ENCODE data around the gene ATP8A2.

Gene ATP8A2

DNA sequence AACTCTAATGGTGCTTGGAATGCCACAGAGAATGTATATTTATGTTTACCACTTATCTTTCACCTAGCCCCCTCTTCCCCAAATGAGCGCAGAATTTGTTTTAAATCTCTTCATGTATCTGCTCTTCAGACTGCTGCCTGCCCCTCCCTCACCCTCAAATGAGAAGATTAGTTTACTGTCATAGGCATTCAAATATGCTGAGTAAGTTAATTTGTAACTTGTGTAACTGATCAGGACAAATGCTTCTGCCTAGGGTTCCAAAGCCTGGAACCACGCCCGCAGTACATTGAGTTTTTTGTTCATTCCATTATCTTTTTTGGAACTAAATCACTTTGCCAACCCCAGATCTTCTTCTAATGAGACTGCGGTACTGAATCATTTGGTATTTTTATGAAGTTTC, 74.5 kb downstream of the ATP8A2 start:
- TF ChIP-seq, protein P1, sequence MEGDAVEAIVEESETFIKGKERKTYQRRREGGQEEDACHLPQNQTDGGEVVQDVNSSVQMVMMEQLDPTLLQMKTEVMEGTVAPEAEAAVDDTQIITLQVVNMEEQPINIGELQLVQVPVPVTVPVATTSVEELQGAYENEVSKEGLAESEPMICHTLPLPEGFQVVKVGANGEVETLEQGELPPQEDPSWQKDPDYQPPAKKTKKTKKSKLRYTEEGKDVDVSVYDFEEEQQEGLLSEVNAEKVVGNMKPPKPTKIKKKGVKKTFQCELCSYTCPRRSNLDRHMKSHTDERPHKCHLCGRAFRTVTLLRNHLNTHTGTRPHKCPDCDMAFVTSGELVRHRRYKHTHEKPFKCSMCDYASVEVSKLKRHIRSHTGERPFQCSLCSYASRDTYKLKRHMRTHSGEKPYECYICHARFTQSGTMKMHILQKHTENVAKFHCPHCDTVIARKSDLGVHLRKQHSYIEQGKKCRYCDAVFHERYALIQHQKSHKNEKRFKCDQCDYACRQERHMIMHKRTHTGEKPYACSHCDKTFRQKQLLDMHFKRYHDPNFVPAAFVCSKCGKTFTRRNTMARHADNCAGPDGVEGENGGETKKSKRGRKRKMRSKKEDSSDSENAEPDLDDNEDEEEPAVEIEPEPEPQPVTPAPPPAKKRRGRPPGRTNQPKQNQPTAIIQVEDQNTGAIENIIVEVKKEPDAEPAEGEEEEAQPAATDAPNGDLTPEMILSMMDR (IDR thresholded peaks at IDR 0.05): no peak

DNA sequence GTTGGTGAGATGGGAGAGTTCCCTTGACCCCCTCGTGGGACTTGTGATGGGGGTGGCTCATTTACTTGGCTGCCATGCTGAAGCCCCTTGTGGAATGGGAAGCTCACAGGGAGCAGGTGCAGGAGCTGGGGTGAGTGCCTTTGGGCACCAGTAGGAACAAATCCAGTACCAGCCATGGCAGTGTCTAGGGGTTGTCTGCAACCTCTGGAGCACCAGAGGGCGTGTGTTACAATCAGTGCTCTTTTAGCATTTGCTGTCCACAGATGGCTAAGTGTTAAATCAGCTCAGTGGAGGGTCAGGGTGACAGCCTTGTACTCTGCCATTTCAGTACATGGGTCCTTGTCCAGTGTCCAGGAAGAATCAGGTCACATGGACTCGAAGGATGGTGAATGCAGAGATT, 75.6 kb downstream of the ATP8A2 start:
- TF ChIP-seq, protein P1 (IDR thresholded peaks at IDR 0.05): no peak

DNA sequence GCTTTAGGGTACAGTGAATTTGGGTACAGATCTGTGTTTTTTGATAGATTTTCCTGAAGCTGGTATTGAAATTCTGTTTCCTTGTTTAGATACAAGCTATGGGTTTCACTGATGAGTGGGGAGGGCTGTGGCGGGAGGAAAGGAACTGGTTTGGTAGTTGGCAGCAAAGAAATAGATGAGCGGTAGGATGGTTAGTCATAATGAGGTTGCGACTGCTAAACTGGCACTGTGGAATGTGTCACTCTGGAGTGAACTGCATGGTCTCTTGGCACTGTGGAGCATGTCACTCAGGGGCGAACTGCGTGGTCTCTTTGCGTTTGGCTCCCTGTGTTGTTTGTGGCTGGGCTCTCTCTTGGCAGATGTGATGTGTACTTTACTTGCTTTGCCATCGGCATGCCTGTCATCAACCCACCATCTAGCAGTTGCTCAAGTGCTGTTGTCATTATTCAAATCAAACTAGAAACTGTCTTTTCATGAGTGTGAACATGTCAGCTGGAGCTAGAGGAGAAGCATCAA, 82.1 kb downstream of the ATP8A2 start:
- TF ChIP-seq, protein P1 (IDR thresholded peaks at IDR 0.05): no peak

DNA sequence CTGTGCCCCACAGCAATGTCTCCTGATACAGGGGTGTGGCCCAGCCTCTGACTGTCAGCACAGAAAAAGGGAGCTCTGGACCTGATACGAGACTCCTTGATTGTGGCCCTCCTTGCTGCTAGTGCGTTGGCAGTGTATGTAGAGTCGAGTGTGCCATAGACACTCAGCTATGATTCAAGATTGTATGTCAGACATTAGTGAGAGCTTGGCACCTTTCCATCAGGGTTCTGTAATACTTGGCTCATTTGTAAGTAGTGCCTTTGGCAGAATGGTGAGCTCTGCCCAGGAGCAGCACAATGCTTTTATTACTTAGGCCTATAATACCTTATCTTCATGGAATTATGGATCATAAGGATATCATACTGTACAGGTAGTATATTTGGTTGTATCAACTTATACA, 83.4 kb downstream of the ATP8A2 start:
- TF ChIP-seq, protein P1 (IDR thresholded peaks at IDR 0.05): no peak

DNA sequence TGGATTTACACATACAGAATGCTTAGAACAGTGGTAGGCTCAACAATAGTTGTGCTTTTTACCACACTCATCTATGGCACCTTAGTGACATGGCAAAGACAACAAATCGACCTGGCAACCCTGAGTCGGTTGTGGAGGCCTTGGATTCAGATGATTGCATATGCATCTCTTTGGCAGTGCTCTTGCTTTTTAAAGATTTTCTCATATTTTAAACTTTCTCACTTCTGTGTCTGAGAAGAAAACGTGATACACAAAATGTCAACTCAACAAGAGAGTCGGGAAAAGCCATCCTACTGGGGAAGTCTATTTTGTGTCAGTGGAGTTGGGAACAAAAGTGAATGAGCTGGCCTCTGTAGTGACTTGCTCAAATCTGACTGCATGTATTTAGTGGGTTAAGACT, 85.8 kb downstream of the ATP8A2 start:
- TF ChIP-seq, protein P1 (IDR thresholded peaks at IDR 0.05): no peak

DNA sequence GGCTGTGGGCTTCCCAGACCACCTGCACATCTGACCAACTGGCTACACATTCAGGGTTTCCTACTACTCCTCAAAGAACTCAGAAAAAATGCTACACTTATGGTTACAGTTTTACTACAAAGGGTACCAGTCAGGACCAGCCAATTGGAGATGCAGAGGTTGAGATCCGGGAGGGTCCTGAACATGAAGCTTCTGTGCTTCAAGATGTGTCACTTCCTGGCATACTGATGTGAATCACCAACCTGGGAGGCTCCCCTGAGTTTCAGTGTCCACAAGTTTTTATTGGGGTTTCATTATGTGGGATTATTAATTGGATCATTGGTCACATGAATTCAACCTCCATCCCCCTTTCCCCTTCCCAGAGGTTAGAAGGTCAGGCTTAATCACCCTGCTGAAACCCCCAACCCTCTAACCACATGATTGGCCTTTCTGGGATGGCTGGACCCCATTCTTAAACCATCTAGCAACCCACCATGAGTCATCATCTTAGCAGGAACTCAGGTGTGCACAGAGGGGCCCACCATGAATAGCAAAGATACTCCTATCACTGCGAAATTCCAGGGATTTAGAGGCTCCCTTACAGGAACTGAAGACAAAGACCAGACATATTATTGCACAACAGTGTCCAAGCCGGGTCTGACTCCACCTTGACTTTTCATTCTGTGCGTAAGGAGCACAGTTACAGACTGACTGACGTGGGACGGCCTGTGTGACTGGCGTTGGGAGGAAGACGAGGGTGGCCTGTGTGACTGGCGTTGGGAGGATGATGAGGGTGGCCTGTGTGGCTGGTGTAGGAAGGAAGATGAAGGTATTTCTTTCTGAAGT, 90.7 kb downstream of the ATP8A2 start:
- TF ChIP-seq, protein P1 (IDR thresholded peaks at IDR 0.05): no peak

DNA sequence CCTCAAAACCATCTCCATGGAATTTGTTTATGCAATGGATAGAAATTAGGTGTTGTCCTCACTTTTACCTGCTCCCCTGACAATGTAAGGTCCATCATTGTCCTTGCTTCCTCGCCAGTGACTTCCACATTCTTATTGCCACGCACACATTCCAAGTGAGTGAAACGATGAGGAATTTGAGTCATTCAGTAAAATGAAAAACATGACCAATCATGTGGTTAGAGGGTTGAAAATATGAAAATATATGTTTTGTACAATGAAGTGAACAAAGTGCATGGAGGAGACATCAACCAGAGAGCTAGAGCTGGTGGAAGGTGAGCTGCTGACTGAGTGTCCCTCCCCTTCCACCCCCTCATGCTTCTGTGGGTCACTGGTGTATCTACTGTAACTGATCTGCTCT, 91.7 kb downstream of the ATP8A2 start:
- TF ChIP-seq, protein P1 (IDR thresholded peaks at IDR 0.05): no peak

Measured in LNCAP (cell line).